Endothelial cell of umbilical vein (primary cell): ENCODE data around the gene LMF1. TPM values are rescaled to one million over a fixed set of nuclear protein-coding genes. Genes with fewer than 3 reads are reported as not detected.

ENCODE experiments used
- BruUV-seq: library from RNA; stranded (reverse); fragments of 400-500 nt; replicated peaks from 2 replicates; lab custom pipeline; 2021; lab: Mats Ljungman, UMichigan
- CTCF ChIA-PET: fragments of 300-600, 350-600 bp; sonication (Branson Sonifier 250); formaldehyde crosslinking; loops from one replicate; lab custom pipeline; 2021; ENCODE audit warnings: antibody characterized with exemption, inconsistent platforms; lab: Charles Lee
- POLR2A ChIA-PET: fragments of 300-600, 350-600 bp; sonication (Branson Sonifier 250); formaldehyde crosslinking; loops from one replicate; lab custom pipeline; 2021; ENCODE audit warnings: antibody characterized with exemption, inconsistent platforms; lab: Charles Lee
- DNase-seq: peaks from one replicate; pipeline ENCODE4 v3.0.0-alpha.2; 2011; ENCODE audit warnings: low read depth, low spot score
- FAIRE-seq: peaks from 2 replicates; lab custom pipeline; 2011; peaks lifted over from hg19 to GRCh38; lab: Jason Lieb, UNC
- H2AFZ ChIP-seq: 2 replicates; pipeline ENCODE4 v1.6.0; 2012; ENCODE audit warnings: low read depth, low read length, control low read depth, inconsistent platforms
- H3K27ac ChIP-seq: 2 replicates; pipeline ENCODE4 v1.5.1; 2011; ENCODE audit warnings: low read depth, mild to moderate bottlenecking, control low read depth, low read length, moderate library complexity; ENCODE audit not compliant: insufficient read depth
- H3K27me3 ChIP-seq, 2 experiments: 2 replicates each; pipeline versions ENCODE4 v1.6.0 to v1.6.1; 2011; ENCODE audit warnings: low read length in 2 of 2, mixed read lengths in 1 of 2; ENCODE audit not compliant: control insufficient read depth in 2 of 2, insufficient read depth in 2 of 2
- H3K36me3 ChIP-seq, 2 experiments: 2 replicates in 1 of 2; 3 replicates in 1 of 2; pipeline ENCODE4 v1.5.1; 2011; ENCODE audit warnings: low read length in 2 of 2, mild to moderate bottlenecking in 1 of 2, moderate library complexity in 1 of 2; ENCODE audit not compliant: control insufficient read depth in 2 of 2, insufficient read depth in 2 of 2; ENCODE audit errors: extremely low read depth in 1 of 2
- H3K4me1 ChIP-seq: 3 replicates; pipeline ENCODE4 v1.5.1; 2011; ENCODE audit warnings: mild to moderate bottlenecking, low read length; ENCODE audit not compliant: control insufficient read depth, insufficient read depth; ENCODE audit errors: extremely low read depth
- H3K4me2 ChIP-seq: 2 replicates; pipeline ENCODE4 v1.6.1; 2011; ENCODE audit warnings: low read length, control low read depth, mixed read lengths; ENCODE audit not compliant: insufficient read depth
- H3K4me3 ChIP-seq, 3 experiments: fragments of 200-600 bp in 1 of 3; sonication (generic), shearing (Covaris generic) in 1 of 3; replicated peaks in 1 of 3; 2 replicates each; pipeline ENCODE4 v1.5.1; 2011 to 2016; ENCODE audit warnings: control low read depth in 3 of 3, low read length in 3 of 3, mild to moderate bottlenecking in 2 of 3, inconsistent platforms in 1 of 3, low read depth in 1 of 3, moderate library complexity in 1 of 3; ENCODE audit not compliant: insufficient read depth in 1 of 3
- H3K79me2 ChIP-seq: 2 replicates; pipeline ENCODE4 v1.6.0; 2012; ENCODE audit warnings: low read length, inconsistent platforms; ENCODE audit not compliant: control insufficient read depth, insufficient read depth
- H3K9ac ChIP-seq: replicated peaks from 2 replicates; pipeline ENCODE3; 2011; ENCODE audit warnings: low read length, control low read depth; ENCODE audit not compliant: insufficient read depth; ENCODE audit errors: extremely low read depth
- H3K9me1 ChIP-seq: replicated peaks from 3 replicates; pipeline ENCODE4 v1.6.0; 2011; ENCODE audit warnings: mild to moderate bottlenecking, low read length; ENCODE audit not compliant: control insufficient read depth, insufficient read depth; ENCODE audit errors: extremely low read depth
- H3K9me3 ChIP-seq: replicated peaks from 2 replicates; pipeline ENCODE4 v1.5.1; 2012; ENCODE audit warnings: low read length, inconsistent platforms; ENCODE audit not compliant: control insufficient read depth, insufficient read depth
- H4K20me1 ChIP-seq: replicated peaks from 2 replicates; pipeline ENCODE3; 2011; ENCODE audit warnings: mild to moderate bottlenecking, low read length; ENCODE audit not compliant: control insufficient read depth, insufficient read depth; ENCODE audit errors: extremely low read depth
- EZH2 ChIP-seq: IDR thresholded peaks from 2 replicates; pipeline ENCODE4 v1.6.1; 2012; ENCODE audit warnings: borderline replicate concordance, low read depth, mild to moderate bottlenecking, moderate library complexity, low read length, inconsistent platforms; ENCODE audit not compliant: severe bottlenecking
- FOS ChIP-seq: IDR thresholded peaks from 2 replicates; pipeline ENCODE4 v1.6.1; 2011; ENCODE audit warnings: mild to moderate bottlenecking, low read length, moderate library complexity, borderline replicate concordance; ENCODE audit not compliant: insufficient read depth
- GATA2 ChIP-seq: IDR thresholded peaks from 2 replicates; pipeline ENCODE4 v1.7.0; 2011; ENCODE audit warnings: low read depth, mild to moderate bottlenecking, moderate library complexity, mixed read lengths, low read length; ENCODE audit not compliant: insufficient read length, insufficient read depth
- JUN ChIP-seq: IDR thresholded peaks from 2 replicates; pipeline ENCODE4 v1.6.1; 2011; ENCODE audit warnings: borderline replicate concordance, low read depth; ENCODE audit not compliant: insufficient read length, insufficient read depth
- MYC ChIP-seq: IDR thresholded peaks from one replicate; pipeline ENCODE4 v1.6.1; 2011; ENCODE audit warnings: mild to moderate bottlenecking, low read depth, low read length
- POLR2A ChIP-seq: IDR thresholded peaks from 2 replicates; pipeline ENCODE4 v1.6.1; 2012; ENCODE audit warnings: low read depth, mild to moderate bottlenecking, control low read depth, low read length
- POLR2AphosphoS5 ChIP-seq: IDR thresholded peaks from 2 replicates; pipeline ENCODE4 v1.6.1; 2012; ENCODE audit warnings: low read depth, mild to moderate bottlenecking, control low read depth, low read length, moderate library complexity; ENCODE audit not compliant: insufficient read depth
- dilution Hi-C: fragments of 300-500 bp; cut with MboI; formaldehyde crosslinking; loops from one replicate; pipeline ENCODE4 v1.15.0; 2019; ENCODE audit warnings: low sequenced_read_pairs; ENCODE audit not compliant: extremely low pct_ligation_motif_present
- intact Hi-C: fragments of 100-400 bp; cut with micrococcal nuclease; formaldehyde crosslinking; loops from one replicate; pipeline ENCODE4 v1.10.0; 2022
- polyA plus RNA-seq, 4 experiments: library from polyadenylated mRNA; depleted of rRNA in 3 of 4; stranded (reverse) in 3 of 4; unstranded in 1 of 4; fragments of >200 nt; gene quantifications; 2 replicates each; pipeline versions ENCODE4 v1.2.1 to v1.2.3, GENCODE V29; 2011 to 2012; ENCODE audit warnings: missing spikeins in 1 of 4
- total RNA-seq: library from RNA; stranded (reverse); gene quantifications from 2 replicates; pipeline ENCODE4 v1.2.3, GENCODE V29; 2021
- TF ChIP-seq, protein P1 (sequence below): IDR thresholded peaks from 2 replicates; pipeline ENCODE4 v1.6.1; 2011; ENCODE audit not compliant: insufficient read depth, insufficient read length
- TF ChIP-seq, protein P2 (sequence below), 2 donors: IDR thresholded peaks; 1 replicate in 1 of 2; 2 replicates in 1 of 2; pipeline ENCODE4 v1.5.1; 2011; ENCODE audit warnings: low read length in 2 of 2, mild to moderate bottlenecking in 2 of 2, moderate library complexity in 2 of 2, control low read depth in 1 of 2, inconsistent platforms in 1 of 2, low read depth in 1 of 2; ENCODE audit not compliant: insufficient read depth in 1 of 2; ENCODE audit errors: extremely low read depth in 1 of 2

LMF1 gene
- total and polyA plus RNA-seq, 2 donors (not counting 3 experiments of a cell fraction or from before 2014, with no cell fraction given) = 17.8 TPM

DNA sequence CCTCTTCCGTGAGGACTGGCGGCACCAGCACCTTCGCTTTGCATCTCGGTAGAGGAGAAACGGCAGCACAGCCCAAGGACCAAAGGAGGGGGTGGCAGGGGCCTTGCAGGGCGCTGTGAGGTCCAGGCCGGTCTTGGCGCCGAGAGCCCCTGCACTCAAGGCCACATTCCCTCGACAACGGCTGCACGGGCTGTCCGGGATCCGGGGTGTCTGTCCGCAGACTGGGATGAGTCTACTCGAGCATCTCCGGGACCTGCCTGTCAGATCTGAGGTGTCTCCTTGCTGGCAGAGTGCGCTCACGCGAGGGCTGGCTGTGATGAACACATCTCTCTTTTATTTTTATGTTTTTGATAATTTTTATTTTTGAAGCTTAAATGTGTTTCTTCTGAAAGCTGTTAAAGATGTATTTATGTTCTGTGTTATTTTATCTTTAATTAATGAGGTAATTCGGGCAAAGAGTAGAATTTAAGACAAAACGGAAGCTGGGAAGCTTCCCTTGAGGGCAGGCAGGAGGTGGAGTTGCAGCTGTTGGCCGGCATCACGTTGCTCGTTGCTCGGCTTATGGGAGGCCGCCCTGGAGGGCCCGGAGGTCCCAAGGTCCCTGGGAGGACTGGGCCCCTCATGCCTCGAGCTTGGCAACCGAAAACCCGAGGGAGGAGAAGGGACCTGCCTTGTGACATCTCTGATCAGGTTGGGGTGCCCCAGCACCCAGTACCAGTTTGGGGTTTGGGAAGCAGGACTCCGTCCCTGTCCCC, 15.0 kb upstream of the LMF1 start:
- BruUV-seq = no TSS peak
- dilution Hi-C loops = no loop called here
- CTCF ChIA-PET = interaction anchor here (0.9 to 1.6 kb wide), 3 partner anchors 9 to 71 kb away, joined by 3 to 4 read pairs (median 3); no protein-coding TSS in a partner anchor

More for the DNA sequence above, 15.0 kb upstream of the LMF1 start:
- no peak overlapping the region for H3K9ac ChIP-seq
- intact Hi-C loops = no loop called here
- no peak overlapping the region for H2AFZ ChIP-seq
- no peak overlapping the region for H3K4me3 ChIP-seq
- H3K4me1 ChIP-seq = peaks cover 4% of the 10 kb centered on the region
- H3K27me3 ChIP-seq = peaks cover 8 to 13% of the 10 kb centered on the region in 2 experiments
- no peak for FAIRE-seq
- POLR2A ChIA-PET = no interaction called here
- no peaks in the 10 kb centered on the region for H4K20me1 ChIP-seq
- H3K27ac ChIP-seq = no peak overlapping the region
- no peaks in the 10 kb centered on the region for H3K9me1 ChIP-seq
- H3K9me3 ChIP-seq = no peaks in the 10 kb centered on the region
- H3K79me2 ChIP-seq = no peaks in the 10 kb centered on the region
- no peak for TF ChIP-seq POLR2A
- no peak for TF ChIP-seq EZH2
- no peak for TF ChIP-seq MYC
- no peak for TF ChIP-seq GATA2
- TF ChIP-seq JUN = no peak
- TF ChIP-seq, protein P1, sequence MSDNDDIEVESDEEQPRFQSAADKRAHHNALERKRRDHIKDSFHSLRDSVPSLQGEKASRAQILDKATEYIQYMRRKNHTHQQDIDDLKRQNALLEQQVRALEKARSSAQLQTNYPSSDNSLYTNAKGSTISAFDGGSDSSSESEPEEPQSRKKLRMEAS = no peak
- TF ChIP-seq, protein P2, sequence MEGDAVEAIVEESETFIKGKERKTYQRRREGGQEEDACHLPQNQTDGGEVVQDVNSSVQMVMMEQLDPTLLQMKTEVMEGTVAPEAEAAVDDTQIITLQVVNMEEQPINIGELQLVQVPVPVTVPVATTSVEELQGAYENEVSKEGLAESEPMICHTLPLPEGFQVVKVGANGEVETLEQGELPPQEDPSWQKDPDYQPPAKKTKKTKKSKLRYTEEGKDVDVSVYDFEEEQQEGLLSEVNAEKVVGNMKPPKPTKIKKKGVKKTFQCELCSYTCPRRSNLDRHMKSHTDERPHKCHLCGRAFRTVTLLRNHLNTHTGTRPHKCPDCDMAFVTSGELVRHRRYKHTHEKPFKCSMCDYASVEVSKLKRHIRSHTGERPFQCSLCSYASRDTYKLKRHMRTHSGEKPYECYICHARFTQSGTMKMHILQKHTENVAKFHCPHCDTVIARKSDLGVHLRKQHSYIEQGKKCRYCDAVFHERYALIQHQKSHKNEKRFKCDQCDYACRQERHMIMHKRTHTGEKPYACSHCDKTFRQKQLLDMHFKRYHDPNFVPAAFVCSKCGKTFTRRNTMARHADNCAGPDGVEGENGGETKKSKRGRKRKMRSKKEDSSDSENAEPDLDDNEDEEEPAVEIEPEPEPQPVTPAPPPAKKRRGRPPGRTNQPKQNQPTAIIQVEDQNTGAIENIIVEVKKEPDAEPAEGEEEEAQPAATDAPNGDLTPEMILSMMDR (IDR thresholded peaks at IDR 0.05; ENCODE audit: extremely low read depth in 1 of 2, insufficient read depth in 1 of 2, low read depth in 1 of 2, low read length in 2 of 2) = no peak
- TF ChIP-seq POLR2AphosphoS5 = no peak
- no peak for TF ChIP-seq FOS
- DNase-seq = no peak
- no peak overlapping the region for H3K4me2 ChIP-seq
- H3K36me3 ChIP-seq = no peaks in the 10 kb centered on the region
